Spleen (tissue), 11 donors: ENCODE results near the gene IFNG-AS1. TPM values are rescaled to one million over a fixed set of nuclear protein-coding genes. Genes with fewer than 3 reads are reported as not detected.

Source experiments
- DNase-seq: peaks from one replicate; pipeline ENCODE4 v3.0.0-alpha.2; 2020
- H3K27ac ChIP-seq, 8 donors: fragments of 200-600 bp; sonication (generic) in 7 of 8; 1 replicate in 4 of 8; 2 replicates in 4 of 8; pipeline versions ENCODE4 v1.5.0 to v1.8.0; 2016 to 2021; ENCODE audit warnings: inconsistent platforms in 4 of 8, mild to moderate bottlenecking in 4 of 8, moderate library complexity in 1 of 8
- H3K27me3 ChIP-seq, 7 donors: fragments of 200-600 bp; sonication (generic) in 6 of 7; replicated peaks in 1 of 7; 1 replicate in 4 of 7; 2 replicates in 3 of 7; pipeline versions ENCODE4 v1.5.0 to v1.8.0; 2016 to 2021; ENCODE audit warnings: inconsistent platforms in 3 of 7, mild to moderate bottlenecking in 1 of 7
- H3K36me3 ChIP-seq, 6 donors: fragments of 200-600 bp; sonication (generic) in 5 of 6; 1 replicate in 4 of 6; 2 replicates in 2 of 6; pipeline versions ENCODE4 v1.5.0 to v1.8.0; 2016 to 2021; ENCODE audit warnings: inconsistent platforms in 2 of 6
- H3K4me1 ChIP-seq, 6 donors: fragments of 200-600 bp; sonication (generic) in 5 of 6; 1 replicate in 3 of 6; 2 replicates in 3 of 6; pipeline versions ENCODE4 v1.5.0 to v1.8.0; 2016 to 2021; ENCODE audit warnings: inconsistent platforms in 3 of 6
- H3K4me3 ChIP-seq, 8 donors: fragments of 200-600 bp; sonication (generic) in 7 of 8; 1 replicate in 4 of 8; 2 replicates in 4 of 8; pipeline versions ENCODE4 v1.5.0 to v1.8.0; 2016 to 2021; ENCODE audit warnings: inconsistent platforms in 4 of 8, mild to moderate bottlenecking in 4 of 8, moderate library complexity in 2 of 8
- H3K9me3 ChIP-seq, 8 donors: fragments of 200-600 bp; sonication (generic) in 7 of 8; 1 replicate in 4 of 8; 2 replicates in 4 of 8; pipeline versions ENCODE4 v1.5.0 to v1.8.0; 2016 to 2021; ENCODE audit warnings: inconsistent platforms in 4 of 8
- CTCF ChIP-seq, 11 experiments: fragments of 200-600 bp in 7 of 11; fragments of 450-650 bp in 4 of 11; sonication (generic) in 4 of 11; IDR thresholded peaks in 8 of 11; conservative IDR thresholded peaks in 3 of 11; 1 replicate in 7 of 11; 2 replicates in 4 of 11; pipeline versions ENCODE4 v1.4.0 to v1.8.0; 2016 to 2021; ENCODE audit warnings: antibody characterized with exemption in 11 of 11, inconsistent platforms in 4 of 11, mild to moderate bottlenecking in 1 of 11
- POLR2A ChIP-seq, 3 donors: fragments of 450-650 bp; IDR thresholded peaks; one replicate each; pipeline ENCODE4 v1.5.1; 2017; ENCODE audit warnings: antibody characterized with exemption in 3 of 3, mild to moderate bottlenecking in 1 of 3
- POLR2AphosphoS5 ChIP-seq, 3 donors: sonication (generic); formaldehyde crosslinking; IDR thresholded peaks; one replicate each; pipeline ENCODE4 v1.5.1; 2017; ENCODE audit warnings: antibody characterized with exemption in 3 of 3
- WGBS, 5 donors: extraction: QIAGEN DNeasy Blood & Tissue Kit in 3 of 5; methylation state at CpG; one replicate each; pipeline versions ENCODE4 v1.1.5 to v1.1.7; 2013 to 2018; 5-methylcytosine and 5-hydroxymethylcytosine counted together
- intact Hi-C: fragments of 100-400 bp; cut with DNase I; formaldehyde crosslinking; loops from one replicate; pipeline ENCODE4 v1.15.0; 2023; ENCODE audit warnings: low total_unique reads
- polyA plus RNA-seq, 3 donors: library from polyadenylated mRNA; stranded (reverse); fragments of 200-250 nt; gene quantifications; one replicate each; pipeline ENCODE4 v1.2.1, GENCODE V29; 2013
- small RNA-seq, 4 donors: library from RNA; depleted of rRNA; stranded (forward); fragments of <200 nt; gene quantifications; one replicate each; pipeline ENCODE3, GENCODE V24; 2016
- total RNA-seq, 7 donors: library from RNA; depleted of rRNA in 3 of 7; stranded (reverse); fragments of >200 nt in 3 of 7; fragmentation: NEBNext Ultra II Directional in 4 of 7; extraction: Animal tissue kit (Norgen Biotek cat#: 25700) in 4 of 7; gene quantifications; one replicate each; pipeline versions ENCODE4 v1.1.0 to v1.2.1, GENCODE V29; 2016 to 2021
- donor health status: healthy with polysubstance abuse.
- donor health status: DM: no; HTN: no; CAD: no; lungs with moderate emphysema.
- donor health status: DM: no; HTN: no; CAD: no.
- donor health status: Bipolar disorder and iron deficiency.
- donor health status: healthy.
- donor health status: DM: no; HTN: no; CAD: no.
- donor health status: DM: yes; HTN: yes; CAD: no.

The IFNG-AS1 gene
- total and polyA plus RNA-seq, 10 donors = 0.42 to 21.2 (median 7.4) TPM; not detected in 1

DNA sequence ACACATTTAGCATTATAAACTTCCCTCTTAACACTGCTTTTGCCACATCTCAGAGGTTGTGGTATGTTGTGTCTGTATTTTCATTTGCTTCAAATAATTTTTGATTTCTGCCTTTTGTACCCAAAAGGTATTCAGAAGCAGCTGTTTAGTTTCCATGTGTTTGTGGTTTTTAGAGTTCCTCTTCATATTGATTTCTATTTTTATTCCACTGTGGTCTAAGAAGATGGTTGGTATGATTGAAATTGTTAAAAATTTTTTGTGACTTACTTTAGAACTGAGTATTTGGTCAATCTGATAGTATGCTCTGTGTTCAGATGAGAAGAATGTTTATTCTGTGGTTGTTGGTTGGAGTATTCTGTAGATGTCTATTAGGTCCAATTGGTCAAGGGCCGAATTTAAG lies 76.4 kb downstream of the IFNG-AS1 start:
- Histone ChIP-seq H3K4me1 (peaks cover 0 to 18% (median 0%) of the 10 kb centered on the region in 6 donors), H3K27ac (no peak overlapping the region), H3K9me3 (peaks cover 0 to 33% (median 28%) of the 10 kb centered on the region in 8 donors), H3K27me3 (no peaks in the 10 kb centered on the region), H3K4me3 (no peak overlapping the region), H3K36me3 (no peaks in the 10 kb centered on the region)
- TF ChIP-seq POLR2AphosphoS5 (IDR thresholded peaks at IDR 0.05) (no peak), CTCF (IDR thresholded peaks at IDR 0.05 in 8 of 11, conservative IDR thresholded peaks at IDR 0.05 in 3 of 11) (no peak), POLR2A (IDR thresholded peaks at IDR 0.05) (no peak)
- WGBS, 5 donors = 79 to 93% (median 91%) methylated on average over 1 of the region's 1 CpG
- intact Hi-C loops = no loop called here
- DNase-seq = no peak

DNA sequence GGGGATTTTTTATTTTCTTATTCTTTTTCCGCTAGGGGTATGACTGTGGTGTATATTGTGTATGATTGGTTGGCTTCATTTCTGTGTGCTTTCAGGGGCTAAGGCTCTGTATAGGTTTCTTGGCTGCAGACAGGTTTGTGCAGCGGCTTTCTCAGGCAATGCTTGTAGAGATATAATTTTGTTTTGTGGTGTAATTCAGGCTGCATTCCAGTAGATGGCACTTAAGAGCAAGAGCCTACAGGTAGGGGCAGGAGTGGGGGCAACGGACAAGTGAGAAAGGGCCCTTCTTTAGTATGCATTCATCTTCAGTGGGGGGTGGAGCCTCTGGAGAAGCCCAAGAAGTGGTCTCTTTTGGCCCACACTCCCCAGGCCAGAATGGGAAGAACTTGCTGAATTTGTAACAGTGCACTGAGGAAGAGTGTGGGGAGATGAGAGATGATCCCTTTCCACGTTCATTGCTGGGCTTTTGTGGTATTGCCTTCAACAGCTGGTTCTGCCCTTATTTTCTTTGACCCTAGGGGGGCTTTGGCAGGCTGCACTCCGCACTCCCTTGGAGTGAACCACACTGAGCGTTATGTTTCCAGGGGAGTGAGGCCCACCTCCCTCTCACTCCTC lies 78.6 kb downstream of the IFNG-AS1 start:
- Histone ChIP-seq H3K36me3 (no peaks in the 10 kb centered on the region), H3K9me3 (peaks cover 0 to 22% (median 18%) of the 10 kb centered on the region in 8 donors), H3K27me3 (no peaks in the 10 kb centered on the region), H3K4me3 (no peak overlapping the region), H3K4me1 (peaks cover 0 to 18% (median 0%) of the 10 kb centered on the region in 6 donors), H3K27ac (no peak overlapping the region)
- WGBS, 5 donors = 85 to 94% (median 89%) methylated on average over 6 of the region's 6 CpGs
- no peak for DNase-seq
- no peak for TF ChIP-seq POLR2A (IDR thresholded peaks at IDR 0.05)
- no peak for TF ChIP-seq CTCF (IDR thresholded peaks at IDR 0.05 in 8 of 11, conservative IDR thresholded peaks at IDR 0.05 in 3 of 11)
- no peak for TF ChIP-seq POLR2AphosphoS5 (IDR thresholded peaks at IDR 0.05)
- intact Hi-C loops = no loop called here

DNA sequence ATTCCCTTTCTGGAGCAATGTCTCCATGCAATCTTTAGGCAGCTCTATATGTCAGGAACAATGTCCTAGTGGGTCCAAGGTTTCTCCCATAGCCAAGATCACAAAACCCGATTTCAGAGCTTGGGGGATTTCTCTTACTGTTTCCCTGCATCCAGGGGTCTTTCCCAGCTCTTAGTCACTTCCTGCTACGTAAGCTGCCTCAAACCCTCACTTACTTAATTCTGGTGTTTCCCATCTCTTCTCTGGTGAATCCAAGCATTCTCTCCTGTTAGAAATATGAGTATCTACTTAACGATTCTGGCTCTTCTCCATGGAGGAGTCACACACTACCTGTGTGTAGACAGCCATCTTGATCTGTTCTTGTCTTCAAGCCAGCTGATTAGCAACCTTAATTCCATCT lies 80.0 kb downstream of the IFNG-AS1 start:
- H3K9me3 ChIP-seq = peaks cover 0 to 22% (median 18%) of the 10 kb centered on the region in 8 donors
- WGBS, 5 donors = 70 to 90% (median 80%) methylated on average over 3 of the region's 3 CpGs
- TF ChIP-seq POLR2A (IDR thresholded peaks at IDR 0.05) = no peak
- TF ChIP-seq POLR2AphosphoS5 (IDR thresholded peaks at IDR 0.05) = no peak
- no peak for TF ChIP-seq CTCF (IDR thresholded peaks at IDR 0.05 in 8 of 11, conservative IDR thresholded peaks at IDR 0.05 in 3 of 11)
- H3K4me3 ChIP-seq = no peak overlapping the region
- H3K4me1 ChIP-seq = peaks cover 0 to 18% (median 0%) of the 10 kb centered on the region in 6 donors
- no peak overlapping the region for H3K27ac ChIP-seq
- no peaks in the 10 kb centered on the region for H3K27me3 ChIP-seq
- H3K36me3 ChIP-seq = no peaks in the 10 kb centered on the region
- DNase-seq = no peak
- intact Hi-C loops = no loop called here

Small RNAs within 50 kb of the gene (small RNA-seq; reads per million reads assigned to genes)
- gene AC005294.1 = 0 reads per million in 4 donors
- 0 reads per million in 4 donors for gene RPL39P28

Other genes starting within 250 kb of the IFNG-AS1 start
- 1 to 10 TPM in 2 of 7 donors, under 1 TPM in 4, not detected in 1; 0.51 to 2.2 (median 0.80) TPM for gene IFNG, start 170.3 kb downstream of the IFNG-AS1 start, total RNA-seq
- under 1 TPM; 0.23 to 0.58 (median 0.24) TPM for gene IFNG, start 170.3 kb downstream of the IFNG-AS1 start, polyA plus RNA-seq
- under 1 TPM in 1 of 7 donors, not detected in 6; 0.27 TPM for gene IL26, start 236.4 kb downstream of the IFNG-AS1 start, total RNA-seq
- gene IL26, start 236.4 kb downstream of the IFNG-AS1 start, polyA plus RNA-seq = not detected